K562 (cell line): ENCODE data around the gene REXO2. TPM values are rescaled to one million over a fixed set of nuclear protein-coding genes. Genes with fewer than 3 reads are reported as not detected.

ENCODE experiments used
- CHD1 ChIP-seq: fragments of 200-600 bp; sonication (generic); IDR thresholded peaks from one replicate; pipeline ENCODE4 v1.6.1; 2012; ENCODE audit warnings: mild to moderate bottlenecking, moderate library complexity, low read length, inconsistent platforms
- CHD7 ChIP-seq: fragments of 200-600 bp; sonication (generic); IDR thresholded peaks from one replicate; pipeline ENCODE4 v1.6.1; 2012; ENCODE audit warnings: mild to moderate bottlenecking, low read depth, low read length, inconsistent platforms
- DEAF1 ChIP-seq: fragments of 450-650 bp; formaldehyde crosslinking; IDR thresholded peaks from 2 replicates; pipeline ENCODE4 v1.4.0; 2020; ENCODE audit warnings: mild to moderate bottlenecking, moderate library complexity
- HEY1 ChIP-seq: fragments of 250-450 bp; sonication (Bioruptor Pico); IDR thresholded peaks from 2 replicates; pipeline ENCODE4 v1.5.0; 2020; ENCODE audit warnings: mild to moderate bottlenecking, moderate library complexity, borderline replicate concordance
- MNT ChIP-seq, 2 experiments: fragments of 450-650 bp; conservative IDR thresholded peaks; 2 replicates each; pipeline ENCODE4 v1.6.1; 2017; ENCODE audit warnings: mild to moderate bottlenecking in 2 of 2, moderate library complexity in 2 of 2
- TRIM24 ChIP-seq, 2 experiments: fragments of 450-650 bp; IDR thresholded peaks; 2 replicates each; pipeline ENCODE4 v1.6.1; 2016
- YBX1 ChIP-seq: fragments of 450-650 bp; IDR thresholded peaks from 2 replicates; pipeline ENCODE4 v1.7.1; 2016; ENCODE audit warnings: mild to moderate bottlenecking
- ZNF197 ChIP-seq: fragments of 200-800 bp; sonication (Bioruptor generic); IDR thresholded peaks from 2 replicates; pipeline ENCODE4 v1.6.1; 2016; ENCODE audit warnings: low read depth, missing genetic modification characterization, missing compliant biosample characterization
- ZZZ3 ChIP-seq: fragments of 450-650 bp; IDR thresholded peaks from 2 replicates; pipeline ENCODE4 v1.6.1; 2016; ENCODE audit warnings: antibody characterized with exemption, mild to moderate bottlenecking, moderate library complexity
- polyA plus RNA-seq, 8 experiments: library from polyadenylated mRNA; depleted of rRNA in 4 of 8; stranded (reverse) in 5 of 8; unstranded in 3 of 8; fragments of >200 nt; fragmentation: Nextera tagmentation in 2 of 8; fragmentation: Illumina TruSeq in 1 of 8; extraction: Ambion mirVana in 2 of 8; extraction: Trizol in 1 of 8; gene quantifications; 2 replicates each; pipeline versions ENCODE4 v1.2.1 to v1.2.3, GENCODE V29; 2011 to 2014; ENCODE audit warnings: inconsistent platforms in 1 of 8, missing spikeins in 1 of 8
- total RNA-seq, 7 experiments: library from RNA; depleted of rRNA in 6 of 7; stranded (reverse); fragments of >200 nt in 6 of 7; fragmentation: Illumina TruSeq in 2 of 7; extraction: Trizol in 2 of 7; gene quantifications; 2 replicates each; pipeline versions ENCODE4 v1.2.1 to v1.2.3, GENCODE V29; 2011 to 2021; ENCODE audit warnings: low replicate concordance in 1 of 7

The REXO2 gene
- total and polyA plus RNA-seq, 9 of the 15 experiments (the other 6 are each of a cell fraction or from before 2014, with no cell fraction given) = 143 to 370 (median 193) TPM

- TF ChIP-seq CHD7 (no peak), ZNF197 (CRISPR knock-in tag) (no peak), TRIM24 (IDR thresholded peaks at IDR 0.05) (no peak), DEAF1 (CRISPR knock-in tag) (no peak), YBX1 (no peak), CHD1 (no peak), MNT (conservative IDR thresholded peaks at IDR 0.05) (no peak), HEY1 (no peak), ZZZ3 (no peak)
Measured at GRCh38 chr11:114430290-114430689, 9.0 kb upstream of the REXO2 start (continued).
